ENCODE results near the gene DNER. TPM values are rescaled to one million over a fixed set of nuclear protein-coding genes. Genes with fewer than 3 reads are reported as not detected.

The DNER gene
- total and polyA plus RNA-seq, 2 of the 4 experiments (the other 2 are of a cell fraction): under 0.01 to 0.14 TPM

DNA sequence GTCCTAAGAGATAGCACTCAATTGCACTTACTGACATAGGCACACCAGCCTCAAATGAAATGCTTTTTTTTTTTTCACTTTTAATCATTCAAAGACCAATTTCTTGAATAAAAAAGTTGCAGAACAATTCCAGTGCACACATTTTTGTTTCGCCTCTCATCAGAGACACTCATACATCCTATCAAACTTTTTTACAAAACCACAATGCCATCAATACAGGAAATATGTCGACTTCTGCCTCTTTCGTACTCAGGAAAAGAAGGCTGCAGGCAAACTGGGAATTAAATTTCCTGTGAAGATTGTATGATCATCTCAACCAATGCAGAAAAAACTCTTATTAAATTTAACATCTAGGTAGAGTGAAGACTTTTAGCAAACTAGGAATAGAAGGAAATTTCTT is 112.4 kb downstream of the DNER start:
- H4K8ac ChIP-seq (ENCODE audit: low read depth in 2 of 2, low read length in 2 of 2): no peak overlapping the region
- no peaks in the 10 kb centered on the region for H3K27me3 ChIP-seq (ENCODE audit: control insufficient read depth, insufficient read depth, low read length)
- H3K4ac ChIP-seq (ENCODE audit: low read depth, low read length): no peak overlapping the region
- H3K36me3 ChIP-seq (ENCODE audit: control insufficient read depth, insufficient read depth, low read length): no peaks in the 10 kb centered on the region
- CTCF ChIA-PET: no interaction called here
- H3K27ac ChIP-seq (ENCODE audit: insufficient read depth, low read length): no peak overlapping the region
- H2AK5ac ChIP-seq (ENCODE audit: low read depth, low read length): no peak overlapping the region
- no peak for TF ChIP-seq MAZ (IDR thresholded peaks at IDR 0.05; ENCODE audit: borderline replicate concordance, low read depth, low read length)
- TF ChIP-seq, protein P1, sequence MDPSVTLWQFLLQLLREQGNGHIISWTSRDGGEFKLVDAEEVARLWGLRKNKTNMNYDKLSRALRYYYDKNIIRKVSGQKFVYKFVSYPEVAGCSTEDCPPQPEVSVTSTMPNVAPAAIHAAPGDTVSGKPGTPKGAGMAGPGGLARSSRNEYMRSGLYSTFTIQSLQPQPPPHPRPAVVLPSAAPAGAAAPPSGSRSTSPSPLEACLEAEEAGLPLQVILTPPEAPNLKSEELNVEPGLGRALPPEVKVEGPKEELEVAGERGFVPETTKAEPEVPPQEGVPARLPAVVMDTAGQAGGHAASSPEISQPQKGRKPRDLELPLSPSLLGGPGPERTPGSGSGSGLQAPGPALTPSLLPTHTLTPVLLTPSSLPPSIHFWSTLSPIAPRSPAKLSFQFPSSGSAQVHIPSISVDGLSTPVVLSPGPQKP (IDR thresholded peaks at IDR 0.05; ENCODE audit: borderline replicate concordance, low read depth, low read length): no peak
- no peak for TF ChIP-seq USF2 (IDR thresholded peaks at IDR 0.05; ENCODE audit: low read depth, low read length)
- TF ChIP-seq, protein P2, sequence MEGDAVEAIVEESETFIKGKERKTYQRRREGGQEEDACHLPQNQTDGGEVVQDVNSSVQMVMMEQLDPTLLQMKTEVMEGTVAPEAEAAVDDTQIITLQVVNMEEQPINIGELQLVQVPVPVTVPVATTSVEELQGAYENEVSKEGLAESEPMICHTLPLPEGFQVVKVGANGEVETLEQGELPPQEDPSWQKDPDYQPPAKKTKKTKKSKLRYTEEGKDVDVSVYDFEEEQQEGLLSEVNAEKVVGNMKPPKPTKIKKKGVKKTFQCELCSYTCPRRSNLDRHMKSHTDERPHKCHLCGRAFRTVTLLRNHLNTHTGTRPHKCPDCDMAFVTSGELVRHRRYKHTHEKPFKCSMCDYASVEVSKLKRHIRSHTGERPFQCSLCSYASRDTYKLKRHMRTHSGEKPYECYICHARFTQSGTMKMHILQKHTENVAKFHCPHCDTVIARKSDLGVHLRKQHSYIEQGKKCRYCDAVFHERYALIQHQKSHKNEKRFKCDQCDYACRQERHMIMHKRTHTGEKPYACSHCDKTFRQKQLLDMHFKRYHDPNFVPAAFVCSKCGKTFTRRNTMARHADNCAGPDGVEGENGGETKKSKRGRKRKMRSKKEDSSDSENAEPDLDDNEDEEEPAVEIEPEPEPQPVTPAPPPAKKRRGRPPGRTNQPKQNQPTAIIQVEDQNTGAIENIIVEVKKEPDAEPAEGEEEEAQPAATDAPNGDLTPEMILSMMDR (conservative IDR thresholded peaks at IDR 0.05; ENCODE audit: low read depth, low read length): no peak
- no peak for TF ChIP-seq NFE2L2 (IDR thresholded peaks at IDR 0.05; ENCODE audit: low read depth, low read length)
- no peak for TF ChIP-seq POLR2A (IDR thresholded peaks at IDR 0.05; ENCODE audit: low read depth, low read length)
- no peak for TF ChIP-seq RAD21 (IDR thresholded peaks at IDR 0.05; ENCODE audit: low read length)
- TF ChIP-seq RFX5 (IDR thresholded peaks at IDR 0.05; ENCODE audit: low read depth, low read length): no peak
- TF ChIP-seq CEBPB (IDR thresholded peaks at IDR 0.05; ENCODE audit: low read depth, low read length): no peak
- TF ChIP-seq RCOR1 (IDR thresholded peaks at IDR 0.05; ENCODE audit: insufficient replicate concordance, low read length): no peak
- no peak for TF ChIP-seq MAFK (IDR thresholded peaks at IDR 0.05; ENCODE audit: low read depth, low read length)
- TF ChIP-seq BHLHE40 (IDR thresholded peaks at IDR 0.05; ENCODE audit: low read depth, low read length): no peak
- no TSS peak for BruUV-seq (replicated peaks)
- H2BK5ac ChIP-seq (ENCODE audit: low read depth, low read length, poor library complexity, severe bottlenecking): no peak overlapping the region
- no peak overlapping the region for H3K56ac ChIP-seq (ENCODE audit: extremely low read depth, insufficient read depth, low read length)
- no peak overlapping the region for H2AK9ac ChIP-seq (replicated peaks; ENCODE audit: low read depth, low read length, poor library complexity)
- no peaks in the 10 kb centered on the region for H4K20me1 ChIP-seq (ENCODE audit: insufficient read depth, low read length)
- DNase-seq (no peak), ATAC-seq (ENCODE audit: low read depth) (no peak)
- POLR2A ChIA-PET (ENCODE audit: unreplicated experiment): no interaction called here
- intact Hi-C loops (cut with micrococcal nuclease) (no loop called here), in situ Hi-C loops (cut with MboI; ENCODE audit: low sequenced_read_pairs) (no loop called here), dilution Hi-C loops (cut with HindIII; ENCODE audit: low sequenced_read_pairs, unreplicated experiment) (no loop called here)
- H3K4me3 ChIP-seq (ENCODE audit: insufficient read depth, low read depth, low read length): no peak overlapping the region
- no peak overlapping the region for H2BK20ac ChIP-seq (ENCODE audit: low read depth, low read length)
- no peak overlapping the region for H2AFZ ChIP-seq (replicated peaks; ENCODE audit: low read length, poor library complexity)
- no peak overlapping the region for H3K23ac ChIP-seq (ENCODE audit: low read depth, low read length)
- no peak overlapping the region for H3K18ac ChIP-seq (ENCODE audit: low read depth, low read length)
- no peak overlapping the region for H3K4me2 ChIP-seq (ENCODE audit: low read depth, low read length)
- H2BK120ac ChIP-seq (ENCODE audit: low read depth, low read length): no peak overlapping the region
- no peak overlapping the region for H3K9ac ChIP-seq (ENCODE audit: low read depth, low read length)
- no peak overlapping the region for H2BK15ac ChIP-seq (ENCODE audit: low read depth, low read length)
- WGBS, 2 experiments (ENCODE audit: extremely low coverage in 2 of 2, insufficient read length in 1 of 2): no CpG with 5 or more reads among the region's 3 CpGs
- 0 out of 2 replicates have a peak, but pooled peaks cover 1% of the 10 kb centered on the region for H3K9me3 ChIP-seq (ENCODE audit: control insufficient read depth, insufficient read depth, low read length)
- H4K5ac ChIP-seq (ENCODE audit: low read depth, low read length): no peak overlapping the region
- H3K4me1 ChIP-seq (ENCODE audit: control insufficient read depth, insufficient read depth, low read length): no peaks in the 10 kb centered on the region
- no peak overlapping the region for H4K91ac ChIP-seq (ENCODE audit: insufficient read depth, low read depth, low read length)
- no peaks in the 10 kb centered on the region for H3K79me1 ChIP-seq (ENCODE audit: low read depth in 1 of 2, low read length in 2 of 2)
- H3K14ac ChIP-seq (replicated peaks; ENCODE audit: low read depth, low read length): no peak overlapping the region
- H3K9me1 ChIP-seq (ENCODE audit: insufficient read depth, low read length): no peaks in the 10 kb centered on the region

Data from IMR-90 (cell line).